GM12801 (cell line): ENCODE data around the gene CDCA7L.

Source experiments
- TF ChIP-seq, protein P1 (sequence below): IDR thresholded peaks from one replicate; pipeline ENCODE4 v1.5.1; 2011; ENCODE audit warnings: control low read depth; ENCODE audit not compliant: insufficient read length; ENCODE audit errors: extremely low read depth

The CDCA7L gene

DNA sequence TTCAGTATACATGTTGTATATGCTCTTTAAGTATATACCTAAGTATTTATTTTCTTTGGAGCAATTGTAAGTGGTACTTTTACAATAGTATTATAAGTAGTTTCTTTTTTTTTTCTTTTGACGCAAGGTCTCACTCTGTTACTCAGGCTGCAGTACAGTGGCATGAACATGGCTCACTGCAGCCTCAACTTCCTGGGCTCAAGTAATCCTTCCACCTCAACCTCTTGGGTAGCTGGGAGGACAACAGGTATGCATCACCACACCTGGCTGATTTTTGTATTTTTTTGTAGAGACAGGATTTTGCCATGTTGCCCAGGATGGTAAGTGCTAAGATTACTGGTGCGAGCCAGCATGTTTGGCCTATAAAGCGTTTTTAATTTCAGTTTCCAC, 13.7 kb upstream of the CDCA7L start:
- TF ChIP-seq, protein P1, sequence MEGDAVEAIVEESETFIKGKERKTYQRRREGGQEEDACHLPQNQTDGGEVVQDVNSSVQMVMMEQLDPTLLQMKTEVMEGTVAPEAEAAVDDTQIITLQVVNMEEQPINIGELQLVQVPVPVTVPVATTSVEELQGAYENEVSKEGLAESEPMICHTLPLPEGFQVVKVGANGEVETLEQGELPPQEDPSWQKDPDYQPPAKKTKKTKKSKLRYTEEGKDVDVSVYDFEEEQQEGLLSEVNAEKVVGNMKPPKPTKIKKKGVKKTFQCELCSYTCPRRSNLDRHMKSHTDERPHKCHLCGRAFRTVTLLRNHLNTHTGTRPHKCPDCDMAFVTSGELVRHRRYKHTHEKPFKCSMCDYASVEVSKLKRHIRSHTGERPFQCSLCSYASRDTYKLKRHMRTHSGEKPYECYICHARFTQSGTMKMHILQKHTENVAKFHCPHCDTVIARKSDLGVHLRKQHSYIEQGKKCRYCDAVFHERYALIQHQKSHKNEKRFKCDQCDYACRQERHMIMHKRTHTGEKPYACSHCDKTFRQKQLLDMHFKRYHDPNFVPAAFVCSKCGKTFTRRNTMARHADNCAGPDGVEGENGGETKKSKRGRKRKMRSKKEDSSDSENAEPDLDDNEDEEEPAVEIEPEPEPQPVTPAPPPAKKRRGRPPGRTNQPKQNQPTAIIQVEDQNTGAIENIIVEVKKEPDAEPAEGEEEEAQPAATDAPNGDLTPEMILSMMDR = no peak

DNA sequence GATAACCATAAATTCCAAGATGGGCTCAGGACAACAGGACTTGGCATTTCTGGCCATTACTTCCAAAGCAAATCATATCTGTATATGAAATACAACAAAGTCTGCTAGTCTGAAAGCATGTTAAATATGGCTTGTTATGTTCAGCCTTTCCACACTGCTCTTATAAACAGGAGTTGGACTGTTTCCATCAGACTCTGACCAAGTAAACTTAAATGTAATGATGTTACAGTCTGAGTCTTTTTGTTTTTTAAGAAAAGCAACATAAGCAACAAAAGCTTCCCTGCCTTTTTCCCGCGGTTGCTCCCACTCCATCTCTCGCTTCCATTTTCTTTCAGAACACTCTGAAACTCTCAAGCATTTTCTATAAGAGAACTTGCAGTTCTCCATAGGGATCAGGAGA, 8.1 kb upstream of the CDCA7L start:
- TF ChIP-seq, protein P1 = no peak

- TF ChIP-seq, protein P1 = no peak
These were observed 3.3 kb upstream of the CDCA7L start for GRCh38 chr7:21948887-21949540.

- TF ChIP-seq, protein P1 = no peak
These were observed 2.7 kb upstream of the CDCA7L start for GRCh38 chr7:21948364-21948763.

DNA sequence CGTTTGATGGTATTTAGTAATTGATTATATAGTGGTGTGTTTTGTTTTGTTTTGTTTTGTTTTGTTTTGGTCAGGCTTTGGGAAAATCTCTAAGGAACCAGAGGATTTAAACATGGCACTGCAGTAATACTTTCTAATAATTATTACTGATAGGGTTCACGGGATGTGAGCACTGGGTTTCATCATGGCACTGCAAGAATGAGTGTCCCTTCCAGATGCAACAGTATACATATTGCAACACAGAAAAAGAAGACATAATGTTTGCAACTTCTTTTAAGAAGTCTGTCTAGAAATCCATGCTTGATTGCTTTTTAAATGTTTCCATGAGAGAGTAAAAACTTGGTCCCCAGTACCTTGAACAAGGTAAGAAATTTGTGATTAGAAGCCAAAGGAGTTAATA, 2.2 kb upstream of the CDCA7L start:
- TF ChIP-seq, protein P1 = no peak

DNA sequence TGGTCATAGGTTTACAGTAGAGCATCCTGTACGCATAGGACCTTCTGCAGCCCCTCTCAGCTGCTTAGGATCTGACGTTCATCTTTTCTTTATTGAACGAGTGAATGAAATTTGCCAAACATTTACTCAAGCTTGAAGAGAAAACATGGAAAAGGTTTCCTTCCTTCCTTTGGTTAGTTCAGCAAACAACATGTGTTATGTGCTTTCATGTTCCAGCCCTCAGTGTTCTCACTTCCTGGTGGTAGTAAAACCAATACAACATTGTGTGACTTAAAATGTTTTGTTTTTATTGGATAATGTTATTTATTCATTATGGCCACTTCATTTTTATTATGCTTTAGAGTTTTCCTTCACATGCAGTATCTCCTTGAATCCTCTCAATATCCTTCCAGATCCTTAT, 1.4 kb upstream of the CDCA7L start:
- TF ChIP-seq, protein P1 = no peak

GRCh38 chr7:21946222-21946709, 567 bp upstream of the CDCA7L start:
- TF ChIP-seq, protein P1 = no peak
